Vagina (tissue), 2 donors: ENCODE measurements around the gene HS3ST3B1.

Experiments used
- CTCF ChIP-seq, 3 experiments: fragments of 450-650 bp in 2 of 3; fragments of 200-600 bp in 1 of 3; sonication (generic) in 1 of 3; IDR thresholded peaks; one replicate each; pipeline ENCODE4 v1.5.1; 2017 to 2019; ENCODE audit warnings: antibody characterized with exemption in 3 of 3, mild to moderate bottlenecking in 2 of 3, moderate library complexity in 2 of 3
- POLR2A ChIP-seq, 2 donors: fragments of 450-650 bp; IDR thresholded peaks; one replicate each; pipeline ENCODE4 v1.6.1; 2017; ENCODE audit warnings: antibody characterized with exemption in 2 of 2, mild to moderate bottlenecking in 2 of 2, moderate library complexity in 2 of 2
- POLR2AphosphoS5 ChIP-seq, 2 donors: sonication (generic); formaldehyde crosslinking; IDR thresholded peaks; one replicate each; pipeline ENCODE4 v1.9.0; 2017; ENCODE audit warnings: antibody characterized with exemption in 2 of 2, mild to moderate bottlenecking in 2 of 2, low read depth in 1 of 2; ENCODE audit not compliant: insufficient read depth in 1 of 2

- no peak for TF ChIP-seq POLR2A (IDR thresholded peaks at IDR 0.05)
- no peak for TF ChIP-seq CTCF (IDR thresholded peaks at IDR 0.05)
- TF ChIP-seq POLR2AphosphoS5 (IDR thresholded peaks at IDR 0.05; ENCODE audit: insufficient read depth in 1 of 2, low read depth in 1 of 2): no peak
These were observed 11.6 kb downstream of the HS3ST3B1 start for GRCh38 chr17:14312522-14312921.
